Activated CD4-positive, alpha-beta T cell treated with anti-CD3 and anti-CD28 coated beads, Interleukin-2, Interleukin-6, amounts not matched to agents 100 ng/mL and 50 ng/mL, durations not matched to agents 16 hours and 8 hours (primary cell): ENCODE measurements around the gene VAMP8.
"Not testable (repeated sequence)": the region's sequence is repeated elsewhere in the genome, so short reads cannot be mapped to it uniquely, and the experiment has no call there.

Experiments
- DNase-seq: peaks from one replicate; pipeline ENCODE4 v3.0.0-alpha.2; 2020

Gene VAMP8

DNA sequence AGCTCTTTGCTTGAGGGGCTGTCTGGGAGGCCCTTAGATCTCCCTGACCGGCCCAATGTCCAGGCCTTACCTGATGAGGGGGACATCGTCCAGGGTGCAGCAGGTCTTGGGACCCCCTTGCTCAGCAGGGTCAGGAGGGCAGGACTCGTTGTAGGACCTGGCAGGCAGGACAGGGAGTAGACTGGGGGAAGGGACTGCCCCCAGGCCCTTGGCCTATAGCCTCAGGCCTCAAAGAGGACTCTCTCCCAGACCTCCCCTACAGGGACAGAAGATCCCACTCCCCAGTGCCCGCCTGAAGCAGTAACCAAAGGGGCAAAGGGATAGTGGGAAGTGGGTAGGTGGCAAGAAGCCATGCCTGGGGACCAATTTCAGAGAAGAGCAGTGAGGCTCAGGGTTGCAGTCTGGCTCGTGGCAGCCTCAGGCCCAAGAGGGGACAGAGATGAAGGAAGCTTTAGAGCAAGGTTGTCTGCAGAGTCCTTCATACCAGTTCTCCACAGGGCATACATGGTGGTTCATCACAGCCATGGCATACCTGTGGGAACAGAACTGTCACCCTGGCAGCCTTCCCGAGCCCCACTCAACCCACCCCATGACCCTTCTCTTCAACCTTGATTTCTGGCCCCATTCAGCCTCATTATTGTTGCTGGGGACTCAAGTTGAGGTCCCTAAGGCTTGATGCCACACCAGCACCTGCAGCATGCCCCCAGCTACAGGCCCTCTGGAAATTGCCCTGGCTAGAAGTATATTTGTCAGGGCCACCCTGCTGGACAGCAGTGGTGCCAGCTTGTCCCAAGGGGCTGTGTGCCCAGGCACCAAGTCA lies 23.8 kb downstream of the VAMP8 start:
- DNase-seq, result no peak

- no peak for DNase-seq
Observed at GRCh38 chr2:85601771-85602475, 24.5 kb downstream of the VAMP8 start.

DNA sequence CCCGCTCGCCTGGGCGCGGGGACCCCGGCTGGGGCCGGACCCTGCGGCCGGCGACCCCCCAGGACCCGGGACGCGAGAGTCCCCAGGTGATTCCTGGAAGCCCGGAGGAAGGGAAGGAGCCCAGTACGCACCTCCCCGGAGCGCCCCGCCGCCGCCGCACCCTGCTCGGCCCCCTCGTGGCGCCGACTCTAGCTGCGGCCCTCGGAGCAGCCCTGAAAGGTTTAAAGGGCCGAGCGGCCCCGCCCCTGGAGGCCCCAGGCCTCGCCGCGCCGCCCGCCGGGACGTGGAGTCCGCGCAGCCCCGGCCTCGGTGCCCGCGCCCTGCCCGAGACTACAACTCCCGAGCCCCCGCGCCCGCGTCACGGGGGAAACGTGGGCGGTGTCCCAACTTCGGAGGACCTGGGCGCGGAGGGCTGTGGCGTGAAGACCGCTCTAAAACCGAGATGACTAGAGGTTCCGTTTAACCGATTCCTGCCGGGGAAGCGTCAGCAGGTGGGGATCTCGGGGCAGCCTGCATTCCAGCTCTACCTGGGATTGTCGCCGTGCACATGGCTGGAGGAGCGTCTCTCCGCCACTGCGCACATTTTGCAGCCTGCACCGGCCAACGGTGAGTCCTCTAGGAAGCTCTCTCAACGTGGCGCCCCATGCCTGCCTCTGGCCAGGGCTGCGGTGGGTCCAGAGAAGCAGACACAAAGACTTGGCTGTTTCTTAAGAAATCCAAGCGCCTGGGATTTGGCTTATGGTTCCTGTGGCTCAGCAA lies 25.3 kb downstream of the VAMP8 start, which contains the start of gene TMEM150A:
Gene TMEM150A, minus strand, starts transcription at position 223 of the 759 bp plus-strand sequence. CDS start 750 bp downstream, outside the sequence.
- peak; percentile 90 for DNase-seq

- not testable (repeated sequence) for DNase-seq
Observed at GRCh38 chr2:85604133-85604444, 26.7 kb downstream of the VAMP8 start.

- DNase-seq, result no peak
Observed at GRCh38 chr2:85604568-85605339, 27.4 kb downstream of the VAMP8 start.

DNA sequence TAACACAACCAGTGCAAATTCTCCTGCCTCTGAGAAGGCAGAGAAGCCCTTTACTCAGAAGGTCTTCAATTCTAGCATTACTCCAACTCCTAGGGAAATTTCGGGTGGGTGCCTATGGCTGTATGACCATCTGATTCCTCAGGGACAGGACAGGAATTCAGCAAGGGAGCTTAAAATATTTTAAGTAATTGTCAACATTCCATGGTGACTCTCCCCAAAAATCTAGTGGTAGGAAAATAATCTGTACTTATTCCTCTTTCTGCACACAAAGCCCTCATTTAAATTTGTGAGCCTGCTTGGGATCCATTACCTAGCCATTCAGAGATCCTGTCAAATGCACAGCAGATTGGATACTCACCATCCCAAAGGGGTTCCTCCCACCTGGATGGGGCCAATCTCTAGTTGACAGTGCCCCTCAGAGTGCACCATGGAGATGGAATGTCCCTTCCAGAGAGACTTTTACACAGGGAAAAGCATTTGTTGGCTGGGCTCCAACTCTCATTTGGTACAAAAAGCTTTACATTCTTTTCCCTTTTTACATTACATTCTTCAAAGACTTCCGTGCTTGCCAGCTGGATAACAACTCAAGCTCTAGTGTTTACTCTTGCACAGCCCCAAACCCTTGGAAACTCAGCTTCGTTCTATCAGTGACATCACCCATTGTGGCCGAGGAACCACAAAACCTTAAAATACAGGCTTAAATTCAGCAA lies 28.2 kb downstream of the VAMP8 start:
- DNase-seq, result no peak

- DNase-seq, result no peak
Observed at GRCh38 chr2:85606116-85606455, 28.7 kb downstream of the VAMP8 start.

- DNase-seq, result no peak
Observed at GRCh38 chr2:85607268-85608215, 30.2 kb downstream of the VAMP8 start.

DNA sequence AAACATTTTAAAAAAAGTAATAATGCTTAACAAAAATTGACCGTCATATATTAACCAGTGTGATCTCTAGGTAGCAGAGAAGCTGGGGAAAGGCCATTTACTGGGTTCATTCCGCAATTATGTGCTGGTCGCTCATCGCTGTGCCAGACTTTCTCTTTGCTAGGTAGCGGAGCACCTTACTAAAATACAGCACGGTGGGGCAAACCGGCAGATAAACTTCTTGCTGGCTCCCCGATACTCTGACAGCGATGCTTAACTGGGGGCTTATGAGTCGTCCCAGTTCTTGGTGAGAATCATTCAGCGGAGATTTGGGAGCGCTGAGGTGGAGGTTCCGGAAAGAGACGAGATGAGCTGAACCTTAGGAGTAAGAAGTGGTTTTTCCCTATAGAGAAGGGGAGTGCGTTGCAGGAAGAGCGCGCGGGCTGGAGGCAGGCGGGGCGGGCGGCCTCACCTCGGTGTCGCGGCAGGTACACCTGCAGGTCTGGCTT lies 33.9 kb downstream of the VAMP8 start:
- no peak for DNase-seq

- DNase-seq, result peak; percentile 94
Observed at GRCh38 chr2:85611705-85612587, 34.6 kb downstream of the VAMP8 start, which contains the start of gene C2orf68. Gene C2orf68, minus strand, starts transcription at chr2:85612066. Its CDS starts 82 bp downstream, at chr2:85611984.

DNA sequence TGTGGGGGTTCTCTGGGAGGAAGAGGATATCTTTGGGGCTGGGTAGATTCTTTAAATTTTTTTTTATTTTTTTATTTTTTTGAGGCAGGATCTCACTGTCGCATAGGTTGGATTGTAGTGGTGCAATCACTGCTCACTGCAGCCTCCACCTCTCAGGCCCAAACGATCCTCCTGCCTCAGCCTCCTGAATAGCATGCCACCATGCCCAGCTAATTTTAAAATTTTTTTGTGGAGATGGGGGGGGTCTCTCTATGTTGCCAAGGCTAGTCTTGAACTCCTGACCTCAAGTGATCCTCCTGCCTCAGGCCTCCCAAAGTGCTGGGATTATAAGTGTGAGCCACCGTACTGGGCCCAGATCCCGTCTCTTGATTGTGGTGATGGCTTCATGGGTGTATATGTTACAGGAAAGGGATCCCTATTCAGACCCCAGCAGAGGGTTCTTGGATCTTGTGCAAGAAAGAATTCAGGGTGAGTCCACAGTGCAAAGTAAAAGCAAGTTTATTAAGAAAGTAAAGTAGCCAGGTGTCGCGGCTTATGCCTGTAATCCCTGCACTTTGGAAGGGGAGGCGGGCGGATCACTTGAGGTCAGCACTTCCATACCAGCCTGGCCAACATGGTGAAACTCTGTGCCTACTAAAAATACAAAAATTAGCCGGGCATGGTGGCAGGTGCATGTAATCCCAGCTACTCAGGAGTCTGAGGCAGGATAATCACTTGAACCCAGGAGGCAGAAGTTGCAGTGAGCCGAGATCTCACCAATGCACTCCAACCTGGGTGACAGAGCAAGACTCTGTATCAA lies 36.5 kb downstream of the VAMP8 start:
- DNase-seq, result no peak

GRCh38 chr2:85614757-85615156 lies 37.4 kb downstream of the VAMP8 start:
- DNase-seq, result peak; percentile 36

DNA sequence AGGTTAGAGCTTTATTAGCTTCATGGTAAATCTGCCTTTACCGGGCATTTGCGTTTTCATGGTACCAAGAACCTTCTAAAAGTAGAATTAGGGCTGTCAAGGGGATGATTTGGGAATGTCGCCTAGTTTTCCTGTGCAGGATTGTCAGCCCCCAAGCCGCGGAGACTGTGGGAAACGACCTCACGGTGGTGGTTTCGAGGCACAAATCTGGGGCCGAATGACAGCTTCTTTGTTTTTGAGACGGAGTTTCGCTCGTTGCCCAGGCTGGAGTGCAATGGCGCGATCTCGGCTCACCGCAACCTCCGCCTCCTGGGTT lies 38.0 kb downstream of the VAMP8 start:
- DNase-seq, result no peak

GRCh38 chr2:85617723-85618122 lies 40.3 kb downstream of the VAMP8 start:
- DNase-seq, result not testable (repeated sequence)

DNA sequence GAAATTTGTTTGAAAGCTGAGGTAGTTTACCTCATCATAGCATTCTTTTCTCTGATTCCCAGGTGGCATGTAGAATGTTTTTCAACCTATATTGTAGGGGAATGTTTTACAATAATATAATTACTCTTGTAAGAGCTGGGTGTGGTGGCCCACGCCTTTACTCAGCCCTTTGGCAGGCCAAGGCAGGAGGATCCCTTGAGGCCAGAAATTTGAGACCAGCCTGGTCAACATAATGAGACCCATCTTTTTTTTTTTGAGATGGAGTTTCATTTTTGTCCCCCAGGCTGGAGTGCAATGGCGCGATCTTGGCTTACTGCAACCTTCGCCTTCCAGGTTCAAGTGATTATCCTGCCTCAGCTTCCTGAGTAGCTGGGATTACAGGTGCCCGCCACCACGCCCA lies 42.2 kb downstream of the VAMP8 start:
- DNase-seq, result no peak

- DNase-seq, result no peak
Observed at GRCh38 chr2:85621338-85621737, 44.0 kb downstream of the VAMP8 start.

DNA sequence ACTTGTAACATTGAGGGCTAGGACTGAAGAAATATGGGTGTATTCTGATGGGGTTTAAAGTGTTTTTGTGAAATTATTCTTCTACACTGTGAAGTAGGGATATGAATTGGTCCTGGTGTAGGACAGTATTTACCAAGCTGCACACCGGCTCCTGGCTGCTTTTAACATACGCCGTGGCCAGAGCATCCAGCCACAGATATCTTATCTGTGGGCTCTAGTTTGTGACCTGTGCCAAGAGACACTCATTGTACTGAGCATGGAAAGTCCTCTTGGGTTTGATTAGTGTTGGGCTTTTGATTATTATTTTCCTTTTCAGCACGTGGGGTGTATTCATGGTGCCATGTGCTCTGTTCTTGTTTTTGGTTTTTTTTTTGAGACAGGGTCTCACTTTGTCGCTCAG lies 46.6 kb downstream of the VAMP8 start:
- no peak for DNase-seq

DNA sequence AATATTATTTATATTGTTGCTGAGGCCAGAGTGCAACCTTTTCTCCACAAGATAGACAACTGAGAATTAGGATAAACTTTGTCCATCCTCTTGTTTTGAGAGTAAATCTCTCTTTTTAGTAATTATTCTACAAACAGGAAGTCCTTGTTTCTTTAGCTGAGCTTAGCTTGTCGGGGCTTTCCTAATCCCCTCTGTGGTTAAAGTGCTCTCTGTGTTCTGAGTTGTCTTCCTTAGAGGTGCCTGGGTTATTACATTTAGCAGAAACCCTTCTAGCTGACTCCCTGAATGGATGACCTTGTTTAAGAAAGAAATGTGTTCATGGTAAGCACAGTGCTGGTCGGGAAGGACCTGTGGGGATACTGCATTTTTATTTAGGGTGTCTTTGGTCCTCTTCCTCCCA lies 51.3 kb downstream of the VAMP8 start:
- peak; percentile 41 for DNase-seq

- no peak for DNase-seq
Observed at GRCh38 chr2:85631316-85631715, 53.9 kb downstream of the VAMP8 start.
